ENCODE results near the gene PKN2. TPM values are rescaled to one million over a fixed set of nuclear protein-coding genes. Genes with fewer than 3 reads are reported as not detected.

The PKN2 gene
- 51.4 TPM for total RNA-seq
- long read RNA-seq, full-length matches to known transcripts, result 18 of 50 reads
- long read RNA-seq, partial matches to known transcripts, result 14 of 50 reads
- long read RNA-seq, other reads (novel, unspliced or antisense), result 18 of 50 reads

DNA sequence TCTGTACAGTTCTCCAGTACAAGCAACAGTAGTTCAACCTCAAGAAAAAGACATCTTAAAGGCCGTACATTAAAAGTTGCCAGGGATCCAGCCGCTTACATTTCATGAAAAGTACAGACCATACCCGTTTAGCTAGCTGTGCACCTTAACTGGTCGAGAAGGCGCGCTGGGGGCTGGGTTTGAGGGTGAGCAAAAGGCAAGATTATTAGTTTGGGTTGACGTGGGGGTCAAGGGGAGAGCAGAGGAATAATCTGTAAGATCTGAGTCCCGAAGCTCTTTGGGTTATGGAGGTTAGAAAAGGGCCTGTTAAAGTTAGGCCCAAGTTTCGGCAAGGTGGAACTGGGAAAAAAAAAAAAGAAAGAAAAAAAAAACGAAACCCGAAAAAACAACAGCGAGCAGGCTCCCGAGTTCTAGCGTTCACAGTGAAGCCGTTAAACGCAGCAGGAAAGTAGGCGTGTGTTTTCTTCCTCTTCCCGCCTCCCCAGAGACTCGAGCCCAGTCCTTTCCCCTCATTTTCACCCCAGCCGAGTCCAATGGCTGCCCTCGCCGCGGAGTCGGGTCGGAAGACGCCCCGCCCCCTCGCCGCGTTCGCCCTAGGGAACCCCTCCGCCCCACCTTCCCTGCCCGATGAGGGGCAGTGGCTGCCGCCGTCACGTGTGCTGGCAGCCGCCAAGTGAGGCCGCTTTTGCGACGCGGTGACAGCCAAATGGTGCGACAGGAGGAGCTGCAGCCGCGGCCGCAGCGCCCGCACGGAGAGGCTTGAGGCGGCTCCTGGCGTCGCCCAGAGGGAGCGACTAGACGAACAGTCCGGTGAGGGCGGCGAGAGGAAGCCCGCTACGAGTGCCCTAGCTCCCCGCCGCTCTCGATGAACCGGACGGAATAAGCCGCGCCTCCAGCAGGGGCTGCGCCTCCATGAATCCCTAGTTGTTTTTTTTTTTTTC is at the start of gene PKN2:
TSS of gene PKN2 (plus strand) at position 733 of the 941 bp plus-strand sequence. CDS start 308 bp downstream, outside the sequence.
- Histone ChIP-seq H3K27ac (peak within 1 kb of the TSS; percentile 95), H3K4me1 (peaks cover 36% of the 10 kb centered on the region), H3K9me3 (no peaks in the 10 kb centered on the region), H3K4me3 (peak within 1 kb of the TSS; percentile 83), H3K36me3 (no peaks in the 10 kb centered on the region), H3K27me3 (ENCODE audit: low read depth) (no peaks in the 10 kb centered on the region)
- ATAC-seq (peak; percentile 99), DNase-seq (peak; percentile 99)
- TF ChIP-seq, protein P1, sequence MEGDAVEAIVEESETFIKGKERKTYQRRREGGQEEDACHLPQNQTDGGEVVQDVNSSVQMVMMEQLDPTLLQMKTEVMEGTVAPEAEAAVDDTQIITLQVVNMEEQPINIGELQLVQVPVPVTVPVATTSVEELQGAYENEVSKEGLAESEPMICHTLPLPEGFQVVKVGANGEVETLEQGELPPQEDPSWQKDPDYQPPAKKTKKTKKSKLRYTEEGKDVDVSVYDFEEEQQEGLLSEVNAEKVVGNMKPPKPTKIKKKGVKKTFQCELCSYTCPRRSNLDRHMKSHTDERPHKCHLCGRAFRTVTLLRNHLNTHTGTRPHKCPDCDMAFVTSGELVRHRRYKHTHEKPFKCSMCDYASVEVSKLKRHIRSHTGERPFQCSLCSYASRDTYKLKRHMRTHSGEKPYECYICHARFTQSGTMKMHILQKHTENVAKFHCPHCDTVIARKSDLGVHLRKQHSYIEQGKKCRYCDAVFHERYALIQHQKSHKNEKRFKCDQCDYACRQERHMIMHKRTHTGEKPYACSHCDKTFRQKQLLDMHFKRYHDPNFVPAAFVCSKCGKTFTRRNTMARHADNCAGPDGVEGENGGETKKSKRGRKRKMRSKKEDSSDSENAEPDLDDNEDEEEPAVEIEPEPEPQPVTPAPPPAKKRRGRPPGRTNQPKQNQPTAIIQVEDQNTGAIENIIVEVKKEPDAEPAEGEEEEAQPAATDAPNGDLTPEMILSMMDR (IDR thresholded peaks at IDR 0.05), result peak; percentile 32
- intact Hi-C loops (cut with DNase I), result no loop called here

DNA sequence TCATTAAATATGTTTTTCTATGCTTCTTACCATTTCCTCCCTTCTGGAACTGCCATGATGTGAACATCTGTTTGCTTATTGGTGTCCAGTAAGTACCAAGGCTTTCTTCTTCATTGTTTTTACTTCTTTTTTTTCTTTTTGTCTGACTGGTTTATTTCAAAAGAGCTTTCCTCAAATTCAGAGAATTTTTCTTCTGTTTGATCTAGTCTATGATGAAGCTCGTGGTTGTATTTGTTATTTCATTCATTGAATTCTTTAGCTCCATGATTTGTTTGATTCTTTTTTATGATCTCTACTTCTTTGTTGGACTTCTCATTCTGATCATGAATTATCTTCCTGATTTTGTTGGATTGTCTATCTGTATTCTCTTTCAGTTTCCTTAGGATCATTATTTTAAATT is 49.5 kb upstream of the PKN2 start:
- no peak for ATAC-seq
- Histone ChIP-seq H3K36me3 (no peaks in the 10 kb centered on the region), H3K4me3 (no peak overlapping the region), H3K27me3 (ENCODE audit: low read depth) (no peaks in the 10 kb centered on the region), H3K9me3 (peaks cover 18% of the 10 kb centered on the region), H3K27ac (no peak overlapping the region), H3K4me1 (no peaks in the 10 kb centered on the region)
- TF ChIP-seq, protein P1 (IDR thresholded peaks at IDR 0.05), result no peak
- DNase-seq, result no peak
- intact Hi-C loops (cut with DNase I), result no loop called here

DNA sequence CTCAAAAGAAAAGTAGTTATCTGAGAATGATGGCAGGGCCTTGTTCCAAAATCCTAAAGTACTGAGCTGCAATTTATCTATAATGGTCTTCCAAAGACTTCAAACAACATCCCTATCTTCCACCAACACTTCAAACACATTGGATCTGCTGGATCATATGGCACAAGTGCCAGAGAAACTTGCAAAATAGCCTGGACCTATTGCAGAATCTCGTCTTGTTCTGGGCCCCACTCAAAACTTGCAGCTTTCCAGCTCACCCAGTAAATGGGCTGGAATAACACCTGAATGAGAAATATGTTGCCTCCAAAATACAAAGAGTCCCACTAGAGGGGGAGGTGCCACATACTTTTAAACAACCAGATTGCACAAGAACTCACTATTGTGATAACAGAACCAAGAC is 44.0 kb upstream of the PKN2 start:
- Histone ChIP-seq H3K27me3 (ENCODE audit: low read depth) (no peaks in the 10 kb centered on the region), H3K4me1 (no peaks in the 10 kb centered on the region), H3K9me3 (peaks cover 8% of the 10 kb centered on the region), H3K36me3 (no peaks in the 10 kb centered on the region), H3K4me3 (no peak overlapping the region), H3K27ac (no peak overlapping the region)
- TF ChIP-seq, protein P1 (IDR thresholded peaks at IDR 0.05), result no peak
- no peak for ATAC-seq
- intact Hi-C loops (cut with DNase I), result no loop called here
- no peak for DNase-seq

DNA sequence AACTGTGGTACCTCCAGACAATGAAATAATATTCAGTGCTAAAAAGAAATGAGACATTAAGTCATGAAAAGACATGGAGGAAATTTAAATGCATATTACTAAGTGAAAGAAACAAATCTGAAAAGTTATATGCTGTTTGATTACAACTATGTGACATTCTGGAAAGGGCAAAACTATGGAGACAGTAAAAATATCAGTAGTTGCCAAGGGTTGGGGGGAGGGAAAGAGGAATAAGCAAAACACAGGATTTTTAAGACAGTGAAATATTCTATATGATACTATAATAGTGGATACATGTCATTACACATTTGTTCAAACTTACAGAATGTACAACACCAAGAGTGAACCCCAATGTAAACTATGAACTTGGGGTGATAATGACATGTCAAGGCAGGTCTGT is 38.2 kb upstream of the PKN2 start:
- no peak for ATAC-seq
- Histone ChIP-seq H3K4me3 (no peak overlapping the region), H3K36me3 (no peaks in the 10 kb centered on the region), H3K27ac (no peak overlapping the region), H3K4me1 (no peaks in the 10 kb centered on the region), H3K9me3 (no peaks in the 10 kb centered on the region), H3K27me3 (ENCODE audit: low read depth) (no peaks in the 10 kb centered on the region)
- intact Hi-C loops (cut with DNase I), result no loop called here
- TF ChIP-seq, protein P1 (IDR thresholded peaks at IDR 0.05), result no peak
- no peak for DNase-seq

DNA sequence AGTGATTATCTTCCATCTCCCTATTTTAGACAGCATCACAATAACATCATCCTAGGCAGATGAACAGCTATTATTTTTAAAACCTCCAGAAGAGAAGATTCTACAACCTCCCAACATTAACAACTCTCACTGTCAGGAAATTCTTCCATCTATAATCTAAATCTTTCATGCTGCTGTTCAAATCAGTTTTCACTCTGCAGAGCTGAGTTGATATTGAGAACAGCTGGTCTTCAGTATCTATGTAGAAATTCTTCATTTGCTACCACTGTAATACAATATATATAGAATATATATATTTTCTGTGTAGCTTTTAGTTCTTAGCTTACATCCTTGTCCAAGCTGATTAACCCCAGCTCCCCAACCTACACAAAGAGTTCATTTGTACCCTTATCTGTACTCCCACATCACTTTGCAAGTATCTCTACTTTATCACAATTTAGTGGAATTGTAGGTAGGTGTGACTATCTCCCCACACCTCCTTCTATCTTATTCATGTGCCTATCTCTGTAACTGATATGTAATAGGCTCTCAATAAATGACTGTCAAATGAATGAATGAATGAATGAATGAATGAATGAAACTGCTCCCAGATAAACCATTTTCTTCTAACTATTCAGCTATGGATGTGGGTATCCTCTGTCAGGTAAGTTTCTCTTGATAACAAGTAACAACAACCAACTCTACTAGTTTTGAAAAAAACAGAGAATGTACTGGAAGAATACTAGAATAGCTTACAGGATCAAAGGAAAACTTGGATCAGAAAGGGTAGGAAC is 37.4 kb upstream of the PKN2 start:
- no peaks in the 10 kb centered on the region for H3K27me3 ChIP-seq (ENCODE audit: low read depth)

More for the DNA sequence above, 37.4 kb upstream of the PKN2 start:
- Histone ChIP-seq H3K4me1 (no peaks in the 10 kb centered on the region), H3K36me3 (no peaks in the 10 kb centered on the region), H3K4me3 (no peak overlapping the region), H3K27ac (no peak overlapping the region), H3K9me3 (no peaks in the 10 kb centered on the region)
- intact Hi-C loops (cut with DNase I), result no loop called here
- ATAC-seq (no peak), DNase-seq (no peak)
- TF ChIP-seq, protein P1 (IDR thresholded peaks at IDR 0.05), result no peak
